GM12872 (cell line): Measurements from ENCODE around the gene GOLGA7B.

Source experiments
- CTCF ChIP-seq: IDR thresholded peaks from 3 replicates; pipeline ENCODE4 v1.5.1; 2011; ENCODE audit warnings: low read depth, mild to moderate bottlenecking, low read length, moderate library complexity; ENCODE audit not compliant: insufficient read depth

The GOLGA7B gene

GRCh38 chr10:97870990-97871389, 21.3 kb downstream of the GOLGA7B start:
- no peak for TF ChIP-seq CTCF

- no peak for TF ChIP-seq CTCF
Measured at GRCh38 chr10:97873569-97873968, 23.9 kb downstream of the GOLGA7B start.

- no peak for TF ChIP-seq CTCF
Measured at GRCh38 chr10:97874332-97874731, 24.7 kb downstream of the GOLGA7B start.

- TF ChIP-seq CTCF = no peak
Measured at GRCh38 chr10:97875391-97875790, 25.7 kb downstream of the GOLGA7B start.

- TF ChIP-seq CTCF = no peak
Measured at GRCh38 chr10:97876402-97876801, 26.8 kb downstream of the GOLGA7B start.

- TF ChIP-seq CTCF = no peak
Measured at GRCh38 chr10:97879241-97879640, 29.6 kb downstream of the GOLGA7B start.

GRCh38 chr10:97880109-97880508, 30.5 kb downstream of the GOLGA7B start:
- TF ChIP-seq CTCF = no peak
